GM12878 (cell line): ENCODE results near the gene BICRAL. TPM values are rescaled to one million over a fixed set of nuclear protein-coding genes. Genes with fewer than 3 reads are reported as not detected.

Experiments
- ATAC-seq: fragments of 200-7000 bp; cut with Tn5 transposase; 3 replicates; pipeline ENCODE4 v1.9.1; 2020; ENCODE audit warnings: mild to moderate bottlenecking, moderate library complexity
- BruUV-seq: library from RNA; stranded (reverse); fragments of 400-500 nt; replicated peaks from 2 replicates; lab custom pipeline; 2021; lab: Mats Ljungman, UMichigan
- CTCF ChIA-PET: fragments of 300-600 bp; sonication (Branson Sonifier 250); formaldehyde crosslinking; extraction: SDS; loops from one replicate; lab custom pipeline; 2021; ENCODE audit warnings: inconsistent platforms; lab: Yijun Ruan, JAX
- POLR2A ChIA-PET: fragments of 350-600 bp; formaldehyde crosslinking; extraction: SDS; loops from one replicate; lab custom pipeline; 2021; ENCODE audit warnings: inconsistent platforms; lab: Charles Lee
- RAD21 ChIA-PET: fragments of 300-600 bp; sonication (Branson Sonifier 250); formaldehyde crosslinking; loops from one replicate; lab custom pipeline; 2023; ENCODE audit warnings: antibody characterized with exemption; ENCODE audit not compliant: unreplicated experiment; lab: Charles Lee
- SMC1A ChIA-PET: fragments of 300-600 bp; sonication (Branson Sonifier 250); formaldehyde crosslinking; loops from one replicate; lab custom pipeline; 2023; ENCODE audit not compliant: unreplicated experiment, uncharacterized antibody; lab: Charles Lee
- DNase-seq: peaks from one replicate; pipeline ENCODE4 v3.0.0-alpha.2; 2011; ENCODE audit warnings: low read depth, low spot score
- FAIRE-seq: peaks from 3 replicates; lab custom pipeline; 2011; peaks lifted over from hg19 to GRCh38; lab: Jason Lieb, UNC
- H2AFZ ChIP-seq: 2 replicates; pipeline ENCODE4 v1.6.0; 2011; ENCODE audit warnings: low read depth, low read length, control low read depth; ENCODE audit not compliant: control insufficient read depth
- H3K27ac ChIP-seq: 2 replicates; pipeline ENCODE4 v1.5.1; 2011; ENCODE audit warnings: control low read depth; ENCODE audit not compliant: control insufficient read depth, insufficient read depth
- H3K27me3 ChIP-seq, 2 experiments: replicated peaks in 1 of 2; 2 replicates each; pipeline versions ENCODE4 v1.6.0 to v1.6.1; 2011; ENCODE audit warnings: low read length in 1 of 2; ENCODE audit not compliant: control insufficient read depth in 2 of 2, insufficient read depth in 2 of 2
- H3K36me3 ChIP-seq, 2 experiments: 2 replicates each; pipeline ENCODE4 v1.5.1; 2011; ENCODE audit warnings: low read length in 1 of 2; ENCODE audit not compliant: control insufficient read depth in 2 of 2, insufficient read depth in 2 of 2
- H3K4me1 ChIP-seq: 2 replicates; pipeline ENCODE4 v1.6.1; 2011; ENCODE audit warnings: mild to moderate bottlenecking, low read length, moderate library complexity, mixed read lengths; ENCODE audit not compliant: control insufficient read depth, insufficient read depth
- H3K4me2 ChIP-seq: 2 replicates; pipeline ENCODE4 v1.6.0; 2011; ENCODE audit warnings: control low read depth; ENCODE audit not compliant: control insufficient read depth, insufficient read depth
- H3K4me3 ChIP-seq: fragments of 200-600 bp; sonication (generic); 2 replicates; pipeline ENCODE4 v1.5.1; 2016
- H3K79me2 ChIP-seq: 2 replicates; pipeline ENCODE4 v1.6.0; 2011; ENCODE audit warnings: low read length; ENCODE audit not compliant: control insufficient read depth, insufficient read depth
- H3K9ac ChIP-seq: 2 replicates; pipeline ENCODE4 v1.8.0; 2011; ENCODE audit warnings: low read length, control low read depth, mixed read lengths; ENCODE audit not compliant: control insufficient read depth, insufficient read depth
- H3K9me3 ChIP-seq: replicated peaks from 3 replicates; pipeline ENCODE4 v1.5.1; 2011; ENCODE audit warnings: mild to moderate bottlenecking, low read length; ENCODE audit not compliant: control insufficient read depth, insufficient read depth
- H4K20me1 ChIP-seq: 2 replicates; pipeline ENCODE4 v1.6.0; 2011; ENCODE audit not compliant: control insufficient read depth, insufficient read depth
- BRCA1 ChIP-seq: IDR thresholded peaks from 2 replicates; pipeline ENCODE4 v1.6.1; 2011; ENCODE audit warnings: low read depth, low read length, improper control_type of control experiment
- CREM ChIP-seq: IDR thresholded peaks from 2 replicates; pipeline ENCODE4 v1.6.1; 2014; ENCODE audit warnings: antibody characterized with exemption, low read depth
- E2F4 ChIP-seq: IDR thresholded peaks from 2 replicates; pipeline ENCODE4 v1.6.1; 2012; ENCODE audit warnings: low read depth, low read length, improper control_type of control experiment
- EGR1 ChIP-seq, 2 experiments: IDR thresholded peaks; 1 replicate in 1 of 2; 2 replicates in 1 of 2; pipeline ENCODE4 v1.6.1; 2011 to 2012; ENCODE audit warnings: low read depth in 2 of 2, low read length in 2 of 2, borderline replicate concordance in 1 of 2, mild to moderate bottlenecking in 1 of 2, moderate library complexity in 1 of 2
- FOXK2 ChIP-seq: fragments of 450-650 bp; IDR thresholded peaks from 2 replicates; pipeline ENCODE4 v1.6.1; 2017; ENCODE audit warnings: mild to moderate bottlenecking, moderate library complexity
- IRF5 ChIP-seq: fragments of 450-650 bp; IDR thresholded peaks from 2 replicates; pipeline ENCODE4 v1.6.1; 2017; ENCODE audit warnings: borderline replicate concordance
- POLR2AphosphoS2 ChIP-seq: IDR thresholded peaks from 2 replicates; pipeline ENCODE4 v1.6.1; 2011; ENCODE audit warnings: low read depth, mild to moderate bottlenecking, low read length, improper control_type of control experiment, moderate library complexity
- RUNX3 ChIP-seq: IDR thresholded peaks from 2 replicates; pipeline ENCODE4 v1.6.1; 2012; ENCODE audit warnings: low read length, inconsistent platforms
- SUZ12 ChIP-seq: fragments of 200-600 bp; sonication (generic); IDR thresholded peaks from one replicate; pipeline ENCODE4 v1.6.1; 2018; ENCODE audit warnings: antibody characterized with exemption, mild to moderate bottlenecking; ENCODE audit not compliant: unreplicated experiment
- ZBTB40 ChIP-seq: fragments of 450-650 bp; IDR thresholded peaks from 2 replicates; pipeline ENCODE4 v1.6.1; 2016; ENCODE audit warnings: mild to moderate bottlenecking, moderate library complexity, borderline replicate concordance
- WGBS: methylation state at CpG from one replicate; pipeline ENCODE4 v1.1.6; 2016; ENCODE audit warnings: low lambda C conversion rate; ENCODE audit not compliant: insufficient replicate concordance, insufficient coverage; ENCODE audit errors: missing lambda C conversion rate; 5-methylcytosine and 5-hydroxymethylcytosine counted together
- in situ Hi-C: fragments of 300-500 bp; cut with MboI; formaldehyde crosslinking; loops from 9 replicates; pipeline ENCODE4 v1.14.3; 2018; ENCODE audit warnings: mixed read lengths
- intact Hi-C: fragments of 100-400 bp; cut with micrococcal nuclease; formaldehyde crosslinking; loops from one replicate; pipeline ENCODE4 v1.14.2; 2022; ENCODE audit not compliant: unreplicated experiment
- polyA plus RNA-seq, 11 experiments: library from polyadenylated mRNA; depleted of rRNA in 4 of 11; unstranded in 6 of 11; stranded (reverse) in 5 of 11; fragments of >200 nt; fragmentation: Nextera tagmentation in 4 of 11; fragmentation: Illumina TruSeq in 1 of 11; extraction: Ambion mirVana in 4 of 11; extraction: Trizol in 1 of 11; gene quantifications; 1 replicate in 1 of 11; 2 replicates in 10 of 11; pipeline versions ENCODE4 v1.2.1 to v1.2.3, GENCODE V29; 2011 to 2016; ENCODE audit warnings: inconsistent platforms in 2 of 11, missing spikeins in 2 of 11, low read depth in 1 of 11
- total RNA-seq, 4 experiments: library from RNA; depleted of rRNA in 3 of 4; stranded (reverse); fragments of >200 nt in 3 of 4; fragmentation: Illumina TruSeq in 1 of 4; extraction: Trizol in 1 of 4; gene quantifications; 2 replicates each; pipeline versions ENCODE4 v1.2.1 to v1.2.3, GENCODE V29; 2013 to 2021

Gene BICRAL
- total and polyA plus RNA-seq, 10 of the 15 experiments (the other 5 are each of a cell fraction or from before 2014, with no cell fraction given), result 1.9 to 16.6 (median 8.5) TPM

- H3K36me3 ChIP-seq, result no peaks in the 10 kb centered on the region
- RAD21 ChIA-PET, result interaction anchor here (0.7 kb wide), 1 partner anchor 63 kb away, joined by 3 read pairs; no protein-coding TSS in a partner anchor
- no peak for ATAC-seq
- no peaks in the 10 kb centered on the region for H4K20me1 ChIP-seq
- H3K27ac ChIP-seq, result no peak overlapping the region
- intact Hi-C loops, result no loop called here
- H3K9ac ChIP-seq, result no peak overlapping the region
- H3K79me2 ChIP-seq, result peaks cover 24% of the 10 kb centered on the region
- no peak for DNase-seq
- TF ChIP-seq IRF5 (no peak), BRCA1 (no peak), EGR1 (IDR thresholded peaks at IDR 0.05; ENCODE audit: borderline replicate concordance in 1 of 2, low read depth in 2 of 2, low read length in 2 of 2) (0 out of 3 replicates have a peak, but pooled peaks of 1 of the 2 experiments have one; percentile 46), CREM (no peak), ZBTB40 (0 out of 2 replicates have a peak, but pooled peaks have one; percentile 19), POLR2AphosphoS2 (no peak), RUNX3 (peak; percentile 12; the same call in 1 of the 2 replicates), E2F4 (no peak), FOXK2 (no peak), SUZ12 (no peak)
- in situ Hi-C loops, result no loop called here
- no TSS peak for BruUV-seq
- H3K9me3 ChIP-seq, result no peaks in the 10 kb centered on the region
- no peak overlapping the region for H3K4me3 ChIP-seq
- H3K4me1 ChIP-seq, result peaks cover 10% of the 10 kb centered on the region
- SMC1A ChIA-PET, result no interaction called here
- no peak overlapping the region for H3K4me2 ChIP-seq
- FAIRE-seq, result no peak
- POLR2A ChIA-PET, result interaction anchor here (0.7 to 8.4 kb wide), 2 partner anchors 21 to 63 kb away, joined by 3 to 140 read pairs; no protein-coding TSS in a partner anchor
- CTCF ChIA-PET, result interaction anchor here (0.6 kb wide), 1 partner anchor 19 kb away, joined by 3 read pairs; no protein-coding TSS in a partner anchor
- H3K27me3 ChIP-seq, result no peaks in the 10 kb centered on the region
- H2AFZ ChIP-seq, result no peak overlapping the region
- 75% methylated on average over 3 of the region's 3 CpGs for WGBS
Measured at GRCh38 chr6:42751055-42751454, 30.8 kb upstream of the BICRAL start.
